Cardiac ventricle fibroblast (primary cell): ENCODE results near the gene C5AR1. TPM values are rescaled to one million over a fixed set of nuclear protein-coding genes. Genes with fewer than 3 reads are reported as not detected.

Experiments used
- total RNA-seq: library from RNA; depleted of rRNA; stranded (reverse); fragments of >200 nt; gene quantifications from 2 replicates; pipeline ENCODE4 v1.2.3, GENCODE V29; 2015

Gene C5AR1
- 0.05 TPM in 1 of 2 replicates, not detected in the other for total RNA-seq

DNA sequence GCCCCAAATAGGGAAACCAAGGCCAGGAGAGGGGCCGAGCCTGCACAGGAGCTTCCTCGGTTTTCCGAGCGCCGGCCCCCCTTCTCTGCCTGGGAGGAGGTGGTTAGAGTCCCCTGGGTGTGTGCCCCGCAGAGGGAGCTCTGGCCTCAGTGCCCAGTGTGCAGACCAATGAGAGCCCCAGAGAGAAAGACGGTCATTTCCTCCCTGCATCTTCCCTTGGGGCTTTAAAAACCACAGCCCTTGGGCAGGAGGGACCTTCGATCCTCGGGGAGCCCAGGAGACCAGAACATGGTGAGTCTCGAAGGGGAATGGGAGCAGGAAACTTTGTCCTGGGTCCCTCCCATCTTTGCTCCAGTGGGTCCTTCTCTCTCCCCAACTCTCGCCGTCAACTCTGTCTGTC, at the start of gene C5AR1:
TSS of gene C5AR1 (plus strand) at position 254 of the 400 bp plus-strand sequence. CDS start at position 289, 35 bp downstream.

GRCh38 chr19:47274071-47274890, 35.4 kb upstream of the C5AR1 start, which contains the start of gene INAFM1:
Gene INAFM1 (plus strand): TSS chr19:47274885. CDS start chr19:47274920, 35 bp downstream.

DNA sequence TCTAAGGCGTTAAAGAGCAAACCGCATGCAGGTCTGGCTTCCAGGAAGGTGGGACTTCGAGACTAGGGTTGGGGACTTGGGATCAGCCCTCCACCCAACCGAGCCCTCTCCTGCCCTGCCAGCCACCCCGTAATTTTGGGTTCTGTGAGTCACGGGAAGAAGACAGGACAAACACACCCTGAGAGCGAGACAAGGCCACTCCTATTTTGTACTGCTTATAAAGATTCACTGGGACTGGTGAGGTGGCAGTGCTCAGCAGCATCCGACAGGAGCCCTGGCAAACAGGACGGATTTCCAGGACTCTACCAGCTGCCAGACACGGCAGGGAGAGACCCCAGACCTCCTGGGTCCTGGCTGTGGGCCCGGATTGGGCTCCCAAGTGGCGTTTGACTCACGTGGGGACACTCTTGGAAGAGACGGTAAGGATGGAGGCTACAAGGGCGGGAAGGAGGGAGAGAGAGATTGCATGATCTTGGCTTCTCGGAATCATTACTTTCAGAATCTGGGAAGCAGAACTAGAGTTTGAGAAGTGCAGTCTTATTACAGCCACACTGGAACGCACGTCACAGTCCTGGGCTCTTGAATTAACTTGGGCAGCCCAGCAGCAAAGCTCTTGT, 22.4 kb downstream of the C5AR1 start, which contains the start of gene C5AR2:
TSS of gene C5AR2 (plus strand) at position 245 of the 617 bp plus-strand sequence. CDS start 8,625 bp downstream, outside the sequence.

DNA sequence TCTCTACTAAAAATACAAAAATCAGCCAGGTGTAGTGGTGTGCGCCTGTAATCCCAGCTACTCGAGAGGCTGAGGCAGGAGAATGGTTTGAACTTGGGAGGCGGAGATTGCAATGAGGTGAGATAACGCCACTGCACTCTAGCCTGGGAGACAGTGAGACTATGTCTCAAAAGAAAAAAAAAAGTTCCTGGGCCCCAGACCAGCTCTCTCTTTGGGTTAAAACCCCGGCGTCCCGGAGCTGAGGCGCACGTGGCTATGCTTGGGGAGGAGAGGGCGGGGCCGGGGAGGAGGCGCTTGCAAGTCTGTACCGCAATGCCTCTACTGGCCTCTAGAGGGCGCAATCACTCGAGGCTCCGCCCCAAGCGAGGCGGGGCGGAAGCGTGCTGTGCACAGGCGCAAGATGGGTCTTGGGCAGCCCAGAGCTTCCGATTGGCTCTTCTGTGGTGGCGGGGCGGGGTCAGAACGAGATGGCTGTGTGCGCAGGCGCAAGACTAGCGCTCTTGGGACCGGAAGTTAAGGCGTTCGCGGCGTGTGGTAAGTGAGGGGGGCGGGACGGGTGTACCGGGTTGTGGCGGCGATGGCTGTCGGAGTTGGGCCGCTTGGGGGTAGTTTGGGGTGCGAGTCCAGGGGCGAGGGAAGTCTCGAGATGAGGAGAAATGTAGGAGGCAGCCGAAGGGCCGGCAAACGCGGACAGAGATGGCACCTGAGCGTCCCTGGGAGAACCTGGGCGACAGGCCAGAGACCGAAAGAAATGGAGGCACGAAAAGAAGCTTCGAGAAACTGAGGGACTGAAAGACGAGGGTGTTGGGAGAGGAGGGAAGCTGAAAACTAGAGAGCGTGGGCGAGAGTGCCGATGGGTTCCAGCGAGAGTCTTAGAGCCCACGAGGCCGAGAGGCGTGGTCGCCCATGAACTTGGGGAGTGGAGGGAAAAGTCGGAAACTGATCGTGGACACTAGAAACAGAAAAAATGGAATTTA, 39.4 kb downstream of the C5AR1 start, which contains the start of gene DHX34:
TSS of gene DHX34 (plus strand) at position 497 of the 977 bp plus-strand sequence. CDS start 3,716 bp downstream, outside the sequence.

Other genes with a start within 250 kb of the C5AR1 start
- gene ZC3H4, start 196.1 kb upstream of the C5AR1 start, total RNA-seq: 21.9 and 23.6 TPM in 2 replicates
- gene SAE1, start 179.0 kb upstream of the C5AR1 start, total RNA-seq: 50.5 and 53.4 TPM in 2 replicates
- 9.4 and 10.4 TPM in 2 replicates for gene BBC3, start 78.7 kb upstream of the C5AR1 start, total RNA-seq
- 12.1 and 20.8 TPM in 2 replicates for gene CCDC9, start 53.3 kb upstream of the C5AR1 start, total RNA-seq
- 7.4 and 12.9 TPM in 2 replicates for gene INAFM1, start 35.0 kb upstream of the C5AR1 start, total RNA-seq
- not detected in 2 replicates for gene C5AR2, start 22.3 kb downstream of the C5AR1 start, total RNA-seq
- 5.3 and 8.2 TPM in 2 replicates for gene DHX34, start 39.5 kb downstream of the C5AR1 start, total RNA-seq
- 20.4 and 27.8 TPM in 2 replicates for gene MEIS3, start 109.7 kb downstream of the C5AR1 start, total RNA-seq
- not detected in 2 replicates for gene SLC8A2, start 162.0 kb downstream of the C5AR1 start, total RNA-seq
- gene KPTN, start 174.4 kb downstream of the C5AR1 start, total RNA-seq: 4.1 and 4.3 TPM in 2 replicates
- gene NAPA, start 205.2 kb downstream of the C5AR1 start, total RNA-seq: 83.4 and 91.9 TPM in 2 replicates